GM04504 (cell line): ENCODE measurements around the gene P2RX6.
"Not testable (repeated sequence)": the region's sequence is repeated elsewhere in the genome, so short reads cannot be mapped to it uniquely, and the experiment has no call there.

Source experiments
- DNase-seq: peaks from one replicate; pipeline ENCODE4 v3.0.0-alpha.2; 2012; ENCODE audit warnings: low read depth

Gene P2RX6

GRCh38 chr22:21031545-21032036 lies 16.6 kb downstream of the P2RX6 start:
- no peak for DNase-seq

- no peak for DNase-seq
Measured at GRCh38 chr22:21032037-21032867, 17.3 kb downstream of the P2RX6 start, which contains the start of gene SLC7A4. Gene SLC7A4 (minus strand): TSS chr22:21032561. CDS start chr22:21031812, 749 bp downstream.

DNA sequence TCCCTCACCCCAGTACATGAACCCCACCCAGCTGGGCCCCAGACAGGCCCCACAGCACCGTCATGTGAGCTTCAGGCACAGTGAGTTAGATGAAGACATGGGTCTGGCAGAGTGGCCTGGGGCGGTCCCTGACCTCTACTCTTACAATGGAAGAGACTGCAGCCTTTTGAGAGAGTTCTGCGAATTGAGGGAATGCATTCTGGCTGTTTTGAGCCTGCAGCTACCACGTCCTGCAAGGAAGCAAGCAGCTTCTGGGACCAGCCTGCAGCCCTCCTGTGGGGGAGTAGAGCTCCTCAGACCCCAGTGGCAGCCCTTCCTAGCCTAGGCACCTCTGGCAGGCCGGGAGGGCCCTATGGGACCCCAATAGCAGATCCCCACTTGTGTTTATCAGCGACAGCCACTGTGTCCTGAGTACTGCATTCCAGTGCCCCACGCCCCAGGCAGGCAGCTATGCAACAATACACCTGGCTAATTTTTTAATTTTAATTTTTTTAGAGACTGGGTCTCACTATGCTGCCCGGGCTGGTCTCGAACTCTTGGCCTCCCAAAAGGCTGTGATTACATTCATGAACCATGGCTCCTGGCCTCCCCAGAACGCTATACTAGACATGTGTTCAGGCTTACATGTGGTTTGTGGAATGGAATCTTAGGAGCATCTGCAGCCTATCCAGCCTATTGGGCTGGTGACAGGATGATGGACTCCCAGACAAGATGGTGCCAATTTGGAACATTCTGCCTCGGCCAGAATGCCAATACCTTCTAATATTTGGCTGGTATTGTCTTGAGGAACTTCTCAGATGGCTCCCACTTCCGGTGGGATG lies 18.1 kb downstream of the P2RX6 start:
- DNase-seq: no peak

GRCh38 chr22:21033895-21034294 lies 18.9 kb downstream of the P2RX6 start:
- no peak for DNase-seq

- DNase-seq: no peak
Measured at GRCh38 chr22:21034989-21035388, 20.0 kb downstream of the P2RX6 start.

GRCh38 chr22:21038405-21038804 lies 23.4 kb downstream of the P2RX6 start:
- no peak for DNase-seq

- DNase-seq: not testable (repeated sequence)
Measured at GRCh38 chr22:21039158-21039557, 24.2 kb downstream of the P2RX6 start.

- no peak for DNase-seq
Measured at GRCh38 chr22:21041937-21042336, 27.0 kb downstream of the P2RX6 start.

- no peak for DNase-seq
Measured at GRCh38 chr22:21042978-21043859, 28.3 kb downstream of the P2RX6 start.

GRCh38 chr22:21043860-21044535 lies 29.0 kb downstream of the P2RX6 start:
- no peak for DNase-seq

- peak; percentile 41 for DNase-seq
Measured at GRCh38 chr22:21044931-21045584, 30.1 kb downstream of the P2RX6 start.

GRCh38 chr22:21045585-21046294 lies 30.8 kb downstream of the P2RX6 start, which contains the start of gene LRRC74B:
Gene LRRC74B (plus strand): TSS chr22:21045946. CDS start chr22:21045987, 41 bp downstream.
- DNase-seq: peak; percentile 80

- no peak for DNase-seq
Measured at GRCh38 chr22:21047035-21047661, 32.2 kb downstream of the P2RX6 start.

GRCh38 chr22:21047730-21048129 lies 32.8 kb downstream of the P2RX6 start:
- no peak for DNase-seq

DNA sequence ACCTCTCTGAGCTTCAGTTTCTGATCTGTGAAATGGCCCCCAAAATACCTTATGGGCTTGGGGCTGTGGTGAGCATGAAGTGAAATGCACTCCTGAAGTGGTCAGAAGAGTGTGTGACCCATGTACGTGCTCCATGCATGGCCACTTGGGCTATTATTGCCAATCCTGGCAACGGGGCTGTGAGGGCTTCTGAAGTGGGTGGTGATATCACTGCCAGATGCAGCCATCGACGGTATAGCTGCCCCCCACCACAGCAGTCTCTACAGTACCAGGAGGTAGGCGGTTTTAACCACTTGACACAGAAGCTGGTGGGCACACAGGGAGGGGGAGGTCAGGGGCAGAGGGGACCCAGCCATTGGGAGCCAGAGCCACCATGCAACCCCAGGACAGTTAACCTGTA lies 33.5 kb downstream of the P2RX6 start:
- not testable (repeated sequence) for DNase-seq

- DNase-seq: not testable (repeated sequence)
Measured at GRCh38 chr22:21048965-21049364, 34.0 kb downstream of the P2RX6 start.

DNA sequence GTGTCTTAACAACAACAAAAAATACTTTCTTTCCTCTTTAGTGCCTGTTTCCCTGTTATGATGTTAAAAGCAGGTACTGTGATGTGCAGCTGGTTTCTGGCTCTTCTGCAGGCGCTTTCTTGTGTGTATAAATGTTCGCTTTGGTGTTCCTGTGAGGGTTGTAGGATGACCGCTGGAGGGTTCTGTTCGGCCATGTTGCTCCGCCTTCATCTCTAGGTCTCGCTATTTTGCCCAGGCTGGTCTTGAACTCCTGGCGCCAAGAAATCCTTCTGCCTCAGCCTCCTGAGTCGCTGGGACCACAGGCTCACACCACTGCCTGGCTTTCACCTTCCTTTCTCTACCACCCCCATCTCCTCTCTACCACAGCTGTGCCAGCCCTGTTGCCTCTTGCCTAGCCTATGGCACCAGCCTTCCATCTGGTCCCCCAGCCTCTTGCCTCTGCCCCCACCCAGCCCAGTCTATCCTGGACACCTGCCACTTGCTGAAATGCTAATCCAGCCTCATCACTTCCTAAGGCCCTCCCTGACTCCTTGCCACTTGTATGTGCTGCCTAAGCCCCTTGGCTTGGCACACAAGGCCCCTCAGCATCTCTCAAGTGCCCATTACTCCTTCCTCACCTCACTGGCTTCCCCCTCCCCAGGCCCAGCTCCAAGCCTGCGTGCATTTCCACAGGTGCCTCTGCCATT lies 36.3 kb downstream of the P2RX6 start:
- no peak for DNase-seq

GRCh38 chr22:21051831-21052400 lies 37.0 kb downstream of the P2RX6 start:
- DNase-seq: no peak
